ENCODE measurements around the gene OTX1. TPM values are rescaled to one million over a fixed set of nuclear protein-coding genes. Genes with fewer than 3 reads are reported as not detected.

OTX1 gene
- total RNA-seq, 4 donors from 2014 or later = 0.85 to 2.6 TPM; not detected in 2

GRCh38 chr2:63058921-63059792 is 8.5 kb downstream of the OTX1 start:
- no peak for DNase-seq
- TF ChIP-seq POLR2A (IDR thresholded peaks at IDR 0.05) (no peak), CTCF (IDR thresholded peaks at IDR 0.05) (no peak)
- Histone ChIP-seq H3K4me3 (peak overlapping the region in 2 of 4 donors; percentile 32 to 49), H3K27ac (no peak overlapping the region), H3K4me1 (peaks cover 28 to 62% (median 41%) of the 10 kb centered on the region in 3 donors), H3K27me3 (peaks cover 21 to 100% (median 59%) of the 10 kb centered on the region in 4 donors), H3K36me3 (no peaks in the 10 kb centered on the region), H3K9me3 (no peaks in the 10 kb centered on the region)
- intact Hi-C loops (cut with DNase I) = no loop called here
- 10% methylated on average over 7 of the region's 67 CpGs; no CpG with 5 or more reads in 1 of the 2 donors for WGBS, 2 donors

GRCh38 chr2:63059793-63060471 is 9.3 kb downstream of the OTX1 start:
- Histone ChIP-seq H3K9me3 (no peaks in the 10 kb centered on the region), H3K36me3 (no peaks in the 10 kb centered on the region), H3K4me1 (peaks cover 28 to 55% (median 38%) of the 10 kb centered on the region in 3 donors), H3K27ac (no peak overlapping the region), H3K27me3 (peaks cover 21 to 100% (median 55%) of the 10 kb centered on the region in 4 donors), H3K4me3 (peak overlapping the region in 2 of 4 donors; percentile 32 to 49)
- TF ChIP-seq CTCF (IDR thresholded peaks at IDR 0.05) (no peak), POLR2A (IDR thresholded peaks at IDR 0.05) (no peak)
- no peak for DNase-seq
- WGBS, 2 donors = 10 to 11% methylated on average over 17 to 21 of the region's 39 CpGs
- intact Hi-C loops (cut with DNase I) = no loop called here

- no peak for DNase-seq
- intact Hi-C loops (cut with DNase I) = no loop called here
- Histone ChIP-seq H3K27ac (no peak overlapping the region), H3K9me3 (no peaks in the 10 kb centered on the region), H3K4me3 (no peak overlapping the region), H3K4me1 (peaks cover 22 to 49% (median 32%) of the 10 kb centered on the region in 3 donors), H3K36me3 (no peaks in the 10 kb centered on the region), H3K27me3 (peaks cover 21 to 100% (median 50%) of the 10 kb centered on the region in 4 donors)
- WGBS, 2 donors = 34 to 50% methylated on average over 5 of the region's 5 CpGs
- no peak for TF ChIP-seq POLR2A (IDR thresholded peaks at IDR 0.05)
- no peak for TF ChIP-seq CTCF (IDR thresholded peaks at IDR 0.05)
These were observed 9.9 kb downstream of the OTX1 start for GRCh38 chr2:63060472-63060991.

GRCh38 chr2:63064197-63064596 is 13.6 kb downstream of the OTX1 start:
- H3K9me3 ChIP-seq = no peaks in the 10 kb centered on the region
- no peaks in the 10 kb centered on the region for H3K36me3 ChIP-seq
- H3K27me3 ChIP-seq = peaks cover 9 to 99% (median 28%) of the 10 kb centered on the region in 4 donors
- no peak overlapping the region for H3K4me3 ChIP-seq
- 50 to 67% methylated on average over 1 of the region's 1 CpG for WGBS, 2 donors
- no peak overlapping the region for H3K27ac ChIP-seq
- intact Hi-C loops (cut with DNase I) = no loop called here
- no peak for DNase-seq
- TF ChIP-seq CTCF (IDR thresholded peaks at IDR 0.05) (no peak), POLR2A (IDR thresholded peaks at IDR 0.05) (no peak)
- H3K4me1 ChIP-seq = peaks cover 3 to 12% (median 6%) of the 10 kb centered on the region in 3 donors
